Stomach (tissue), 9 donors: ENCODE results near the gene CDC14A. TPM values are rescaled to one million over a fixed set of nuclear protein-coding genes. Genes with fewer than 3 reads are reported as not detected.

Experiments used
- DNase-seq, 2 donors: peaks; one replicate each; pipeline versions ENCODE4 v3.0.0 to v3.0.0-alpha.2; 2013 to 2019
- H3K27ac ChIP-seq, 5 donors: fragments of 200-600 bp in 4 of 5; sonication (generic) in 4 of 5; one replicate each; pipeline ENCODE4 v1.5.1; 2013 to 2019; ENCODE audit warnings: mild to moderate bottlenecking in 1 of 5, moderate library complexity in 1 of 5
- H3K27me3 ChIP-seq, 3 donors: fragments of 200-600 bp; sonication (generic); one replicate each; pipeline ENCODE4 v1.5.1; 2017 to 2019; ENCODE audit warnings: mixed run types in 1 of 3
- H3K36me3 ChIP-seq, 4 donors: fragments of 200-600 bp; sonication (generic); 1 replicate in 3 of 4; 2 replicates in 1 of 4; pipeline ENCODE4 v1.5.1; 2016 to 2019
- H3K4me1 ChIP-seq, 4 donors: fragments of 200-600 bp; sonication (generic); one replicate each; pipeline ENCODE4 v1.5.1; 2016 to 2019
- H3K4me3 ChIP-seq, 4 donors: fragments of 200-600 bp; sonication (generic) in 3 of 4; one replicate each; pipeline ENCODE4 v1.5.1; 2016 to 2019; ENCODE audit warnings: mild to moderate bottlenecking in 1 of 4
- H3K9me3 ChIP-seq, 4 donors: fragments of 200-600 bp; sonication (generic); one replicate each; pipeline ENCODE4 v1.5.1; 2016 to 2019
- CTCF ChIP-seq, 7 experiments: fragments of 450-650 bp in 4 of 7; fragments of 200-600 bp in 3 of 7; sonication (generic) in 3 of 7; IDR thresholded peaks; one replicate each; pipeline ENCODE4 v1.5.1; 2016 to 2019; ENCODE audit warnings: antibody characterized with exemption in 7 of 7, control low read depth in 2 of 7, mild to moderate bottlenecking in 1 of 7
- EP300 ChIP-seq: sonication (generic); formaldehyde crosslinking; IDR thresholded peaks from one replicate; pipeline ENCODE4 v1.6.1; 2017; ENCODE audit warnings: antibody characterized with exemption
- POLR2A ChIP-seq, 4 donors: fragments of 450-650 bp; IDR thresholded peaks; one replicate each; pipeline ENCODE4 v1.6.1; 2016; ENCODE audit warnings: antibody characterized with exemption in 4 of 4, control low read depth in 2 of 4, mild to moderate bottlenecking in 1 of 4, moderate library complexity in 1 of 4
- POLR2AphosphoS5 ChIP-seq, 3 donors: sonication (generic); formaldehyde crosslinking; IDR thresholded peaks; one replicate each; pipeline ENCODE4 v1.6.1; 2016; ENCODE audit warnings: antibody characterized with exemption in 3 of 3
- WGBS, 5 donors: extraction: QIAGEN DNeasy Blood & Tissue Kit in 3 of 5; methylation state at CpG; one replicate each; pipeline versions ENCODE4 v1.1.5 to v1.1.7; 2013 to 2018; 5-methylcytosine and 5-hydroxymethylcytosine counted together
- intact Hi-C: fragments of 100-400 bp; cut with DNase I; formaldehyde crosslinking; loops from one replicate; pipeline ENCODE4 v1.15.1; 2023; ENCODE audit warnings: low total_unique reads
- polyA plus RNA-seq, 3 donors: library from polyadenylated mRNA; stranded (reverse); fragments of 200-250 nt; gene quantifications; one replicate each; pipeline ENCODE4 v1.2.3, GENCODE V29; 2013
- total RNA-seq, 5 donors: library from RNA; depleted of rRNA; stranded (reverse); fragments of >200 nt; gene quantifications; one replicate each; pipeline versions ENCODE4 v1.1.0 to v1.2.3, GENCODE V29; 2014 to 2016
- donor health status: healthy with polysubstance abuse.
- donor health status: Bipolar disorder and iron deficiency.
- donor health status: healthy.

The CDC14A gene
- total and polyA plus RNA-seq, 8 donors = 2.1 to 31.0 (median 12.1) TPM

DNA sequence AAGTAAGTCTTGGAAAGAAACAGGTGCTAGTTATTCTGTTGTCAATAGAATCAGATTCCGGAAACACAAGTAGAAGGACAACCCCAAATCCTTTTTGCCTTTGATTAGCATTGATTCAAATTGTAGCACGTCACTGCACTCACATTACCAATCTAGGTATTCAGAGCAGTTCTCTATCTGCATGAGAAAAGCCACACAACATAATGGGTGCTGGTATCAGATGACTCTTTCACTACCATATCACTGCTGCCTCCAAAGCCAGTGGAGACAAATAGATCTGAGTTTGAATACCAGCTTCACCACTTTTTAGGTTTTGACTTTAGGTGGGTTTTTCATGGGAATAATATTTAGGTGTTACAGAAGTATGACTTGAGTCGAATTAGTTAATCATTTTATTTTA, 47.4 kb upstream of the CDC14A start:
- no peaks in the 10 kb centered on the region for H3K27me3 ChIP-seq
- WGBS, 5 donors = 64 to 78% (median 68%) methylated on average over 3 of the region's 3 CpGs
- no peak overlapping the region for H3K27ac ChIP-seq
- H3K4me3 ChIP-seq = no peak overlapping the region
- intact Hi-C loops = no loop called here
- H3K36me3 ChIP-seq = no peaks in the 10 kb centered on the region
- H3K9me3 ChIP-seq = no peaks in the 10 kb centered on the region
- no peak for DNase-seq
- TF ChIP-seq CTCF (IDR thresholded peaks at IDR 0.05) (no peak), EP300 (no peak), POLR2A (IDR thresholded peaks at IDR 0.05) (no peak), POLR2AphosphoS5 (IDR thresholded peaks at IDR 0.05) (no peak)
- peaks cover 0 to 6% (median 1%) of the 10 kb centered on the region in 4 donors for H3K4me1 ChIP-seq

- TF ChIP-seq POLR2A (IDR thresholded peaks at IDR 0.05) (no peak), POLR2AphosphoS5 (IDR thresholded peaks at IDR 0.05) (no peak), CTCF (IDR thresholded peaks at IDR 0.05) (no peak), EP300 (no peak)
- no peaks in the 10 kb centered on the region for H3K27me3 ChIP-seq
These were observed 46.4 kb upstream of the CDC14A start for GRCh38 chr1:100305954-100306353.

GRCh38 chr1:100306735-100307313, 45.5 kb upstream of the CDC14A start:
- TF ChIP-seq CTCF (IDR thresholded peaks at IDR 0.05) = no peak
- no peak for TF ChIP-seq POLR2AphosphoS5 (IDR thresholded peaks at IDR 0.05)
- TF ChIP-seq EP300 = no peak
- TF ChIP-seq POLR2A (IDR thresholded peaks at IDR 0.05) = no peak
- 65 to 93% (median 88%) methylated on average over 2 of the region's 2 CpGs for WGBS, 5 donors
- H3K4me3 ChIP-seq = no peak overlapping the region
- no peak for DNase-seq
- H3K9me3 ChIP-seq = no peaks in the 10 kb centered on the region
- H3K27me3 ChIP-seq = no peaks in the 10 kb centered on the region
- H3K36me3 ChIP-seq = no peaks in the 10 kb centered on the region
- no peak overlapping the region for H3K27ac ChIP-seq
- intact Hi-C loops = no loop called here
- H3K4me1 ChIP-seq = no peaks in the 10 kb centered on the region

More at GRCh38 chr1:100305954-100306353, 46.4 kb upstream of the CDC14A start:
- WGBS, 5 donors = 93 to 96% (median 94%) methylated on average over 3 of the region's 3 CpGs
- no peaks in the 10 kb centered on the region for H3K4me1 ChIP-seq
- no peak overlapping the region for H3K27ac ChIP-seq
- H3K9me3 ChIP-seq = no peaks in the 10 kb centered on the region
- no peaks in the 10 kb centered on the region for H3K36me3 ChIP-seq
- no peak for DNase-seq
- no peak overlapping the region for H3K4me3 ChIP-seq
- intact Hi-C loops = no loop called here

GRCh38 chr1:100308777-100309176, 43.5 kb upstream of the CDC14A start:
- Histone ChIP-seq H3K36me3 (no peaks in the 10 kb centered on the region), H3K27me3 (no peaks in the 10 kb centered on the region), H3K4me3 (no peak overlapping the region), H3K9me3 (no peaks in the 10 kb centered on the region), H3K27ac (no peak overlapping the region), H3K4me1 (no peaks in the 10 kb centered on the region)
- no peak for TF ChIP-seq POLR2AphosphoS5 (IDR thresholded peaks at IDR 0.05)
- no peak for TF ChIP-seq POLR2A (IDR thresholded peaks at IDR 0.05)
- no peak for TF ChIP-seq CTCF (IDR thresholded peaks at IDR 0.05)
- no peak for TF ChIP-seq EP300
- 66 to 76% (median 74%) methylated on average over 2 of the region's 2 CpGs for WGBS, 5 donors
- DNase-seq = no peak
- intact Hi-C loops = no loop called here
